KOPT-K1 (cell line): ENCODE data around the gene CDC42BPA.

Source experiments
- H3K27ac ChIP-seq: fragments of 200-600 bp; sonication (generic); 2 replicates; pipeline ENCODE4 v1.5.1; 2016; ENCODE audit warnings: antibody characterized with exemption, mild to moderate bottlenecking, low read depth, low read length; ENCODE audit not compliant: poor library complexity, severe bottlenecking
- H3K36me3 ChIP-seq: fragments of 200-600 bp; sonication (generic); 2 replicates; pipeline ENCODE4 v1.5.1; 2017; ENCODE audit warnings: antibody characterized with exemption, mild to moderate bottlenecking, low read length, moderate library complexity; ENCODE audit not compliant: insufficient read depth
- H3K9me3 ChIP-seq: fragments of 200-600 bp; sonication (generic); 2 replicates; pipeline ENCODE4 v1.5.1; 2017; ENCODE audit warnings: antibody characterized with exemption, low read length, mild to moderate bottlenecking; ENCODE audit not compliant: insufficient read depth, poor library complexity, severe bottlenecking

Gene CDC42BPA

DNA sequence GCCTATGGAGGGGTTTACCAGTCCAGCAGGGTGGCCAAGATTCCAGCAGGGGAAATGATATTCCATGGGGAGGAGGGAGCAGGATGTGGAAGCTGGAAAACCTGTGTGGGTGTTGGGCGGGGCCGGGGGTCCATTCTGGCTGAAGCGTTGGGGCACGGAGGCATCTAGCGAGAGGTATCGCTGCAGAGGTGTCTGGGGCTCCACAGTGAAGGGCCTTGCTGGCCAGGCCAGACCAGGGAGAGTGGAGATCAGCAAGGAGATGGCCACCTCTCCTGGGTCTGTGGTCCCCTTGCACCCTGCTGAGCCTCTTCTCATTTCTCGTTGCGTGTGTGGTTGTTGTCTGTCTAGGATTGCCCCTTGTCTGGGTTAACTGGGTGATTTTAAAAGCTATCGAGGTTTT lies 372.0 kb downstream of the CDC42BPA start:
- no peaks in the 10 kb centered on the region for H3K9me3 ChIP-seq
- no peaks in the 10 kb centered on the region for H3K36me3 ChIP-seq
- H3K27ac ChIP-seq = no peak overlapping the region

GRCh38 chr1:226945858-226946245 lies 372.4 kb downstream of the CDC42BPA start:
- no peak overlapping the region for H3K27ac ChIP-seq

GRCh38 chr1:226945106-226945857 lies 373.0 kb downstream of the CDC42BPA start:
- Histone ChIP-seq H3K36me3 (no peaks in the 10 kb centered on the region), H3K9me3 (no peaks in the 10 kb centered on the region), H3K27ac (no peak overlapping the region)

More at GRCh38 chr1:226945858-226946245, 372.4 kb downstream of the CDC42BPA start:
- no peaks in the 10 kb centered on the region for H3K9me3 ChIP-seq
- no peaks in the 10 kb centered on the region for H3K36me3 ChIP-seq

DNA sequence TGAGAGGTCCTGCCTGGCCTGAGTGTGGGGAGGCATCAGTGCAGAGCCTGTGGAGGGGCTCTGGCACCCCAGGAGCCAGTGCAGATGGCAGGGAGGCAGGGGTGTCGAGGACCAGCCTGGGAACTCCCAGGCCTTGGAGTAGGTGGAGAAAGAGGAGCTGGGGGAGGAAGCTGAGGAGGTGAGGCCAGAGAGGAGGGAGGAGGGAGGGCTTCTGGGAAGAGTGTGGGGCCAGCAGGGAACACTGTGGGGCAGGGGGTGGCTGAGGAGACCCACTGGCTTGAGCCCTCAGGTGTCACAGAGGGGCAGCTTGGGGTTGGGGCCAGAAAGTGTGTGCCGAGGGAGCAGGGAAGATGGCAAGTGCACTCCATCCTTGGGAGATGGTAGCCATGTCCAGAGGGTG lies 374.4 kb downstream of the CDC42BPA start:
- no peak overlapping the region for H3K27ac ChIP-seq
- H3K36me3 ChIP-seq = no peaks in the 10 kb centered on the region
- no peaks in the 10 kb centered on the region for H3K9me3 ChIP-seq

DNA sequence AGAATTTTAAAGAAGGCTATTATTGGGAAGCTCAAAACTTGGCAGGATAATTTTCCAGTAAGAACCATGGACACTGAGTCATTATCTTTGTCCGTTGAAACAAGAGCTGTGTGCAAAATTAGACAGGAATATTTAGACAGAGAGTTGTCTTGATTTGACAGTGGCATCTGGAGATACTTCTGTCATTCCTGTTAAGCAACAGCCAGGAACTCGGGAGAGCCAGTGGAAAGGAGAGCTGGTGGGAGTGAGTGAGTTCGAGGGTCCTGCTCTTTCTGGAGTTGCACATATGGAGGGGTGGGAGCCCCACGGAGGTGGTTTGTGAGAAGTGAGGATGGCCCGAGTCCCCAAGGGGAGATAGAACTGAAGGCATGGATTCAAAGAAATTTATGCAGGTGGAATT lies 375.1 kb downstream of the CDC42BPA start:
- Histone ChIP-seq H3K27ac (no peak overlapping the region), H3K36me3 (no peaks in the 10 kb centered on the region), H3K9me3 (no peaks in the 10 kb centered on the region)

- Histone ChIP-seq H3K27ac (no peak overlapping the region), H3K9me3 (no peaks in the 10 kb centered on the region), H3K36me3 (no peaks in the 10 kb centered on the region)
These were observed 375.9 kb downstream of the CDC42BPA start for GRCh38 chr1:226942392-226942791.

DNA sequence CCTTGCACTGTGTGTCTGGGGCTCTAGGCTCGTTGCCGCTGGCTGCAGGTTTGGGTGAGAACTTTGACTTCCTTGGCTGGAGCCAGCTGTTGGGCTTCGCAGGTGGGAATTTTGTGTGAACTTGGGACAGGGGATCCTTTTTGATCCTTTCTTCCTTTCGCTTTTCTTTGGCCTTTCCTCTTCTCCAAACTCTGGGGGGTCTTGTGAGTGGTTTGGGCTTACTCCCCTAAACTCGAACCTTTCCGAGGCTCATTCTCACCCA lies 377.6 kb downstream of the CDC42BPA start:
- Histone ChIP-seq H3K27ac (peak overlapping the region; percentile 33), H3K36me3 (no peaks in the 10 kb centered on the region), H3K9me3 (peaks cover 2% of the 10 kb centered on the region)

DNA sequence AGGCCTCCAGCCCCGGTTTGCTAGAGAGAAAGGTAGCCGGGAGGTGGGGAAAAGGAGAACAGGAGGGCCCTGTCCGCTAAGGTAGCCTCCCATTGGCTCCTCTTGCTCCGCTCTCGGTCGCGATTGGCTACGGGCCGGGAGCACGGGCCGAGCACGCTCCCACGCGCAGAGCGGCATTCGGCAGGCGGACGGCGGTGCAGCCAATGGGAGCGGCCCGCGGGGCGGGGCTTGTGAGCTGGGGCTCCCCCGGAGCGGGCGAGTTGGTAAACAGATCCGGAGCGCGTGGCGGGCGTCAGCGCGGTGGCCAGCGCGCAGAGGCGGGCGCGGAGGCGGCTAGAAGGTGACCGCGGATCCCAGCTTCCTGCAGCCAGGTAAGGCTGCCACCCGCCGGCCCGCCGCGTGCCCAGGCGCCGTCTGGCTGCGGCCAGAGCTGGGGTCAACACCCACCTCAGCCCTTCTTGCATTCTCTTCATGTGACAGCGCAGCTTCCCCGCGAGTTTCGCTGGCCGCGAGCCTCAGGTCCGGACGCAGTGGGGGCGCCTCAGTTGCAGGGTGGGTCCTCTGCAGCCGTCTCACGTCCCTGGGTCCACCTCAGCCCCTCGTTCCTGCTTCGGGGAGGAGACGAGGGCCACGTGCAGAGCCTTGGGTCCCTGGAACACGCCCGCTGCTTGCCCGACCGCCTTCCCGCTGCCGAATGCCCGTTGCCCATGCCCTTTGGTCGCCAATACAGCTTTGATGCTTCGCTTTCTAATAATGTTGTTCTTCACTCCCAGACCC lies 378.1 kb downstream of the CDC42BPA start, which contains the start of gene COQ8A:
COQ8A (plus strand) TSS at position 266 of the 777 bp plus-strand sequence. CDS start 21,092 bp downstream, outside the sequence.
- Histone ChIP-seq H3K9me3 (peaks cover 7% of the 10 kb centered on the region), H3K36me3 (no peaks in the 10 kb centered on the region)

More for the DNA sequence above, 378.1 kb downstream of the CDC42BPA start, which contains the start of gene COQ8A:
- H3K27ac ChIP-seq = peak within 1 kb of the TSS; percentile 92
